ENCODE measurements around the gene ZNF565.
A peak's percentile ranks its signal among the peaks of the same experiment; 100 is the strongest.
"Not testable (repeated sequence)": the region's sequence is repeated elsewhere in the genome, so short reads cannot be mapped to it uniquely, and the experiment has no call there.

ZNF565 gene

DNA sequence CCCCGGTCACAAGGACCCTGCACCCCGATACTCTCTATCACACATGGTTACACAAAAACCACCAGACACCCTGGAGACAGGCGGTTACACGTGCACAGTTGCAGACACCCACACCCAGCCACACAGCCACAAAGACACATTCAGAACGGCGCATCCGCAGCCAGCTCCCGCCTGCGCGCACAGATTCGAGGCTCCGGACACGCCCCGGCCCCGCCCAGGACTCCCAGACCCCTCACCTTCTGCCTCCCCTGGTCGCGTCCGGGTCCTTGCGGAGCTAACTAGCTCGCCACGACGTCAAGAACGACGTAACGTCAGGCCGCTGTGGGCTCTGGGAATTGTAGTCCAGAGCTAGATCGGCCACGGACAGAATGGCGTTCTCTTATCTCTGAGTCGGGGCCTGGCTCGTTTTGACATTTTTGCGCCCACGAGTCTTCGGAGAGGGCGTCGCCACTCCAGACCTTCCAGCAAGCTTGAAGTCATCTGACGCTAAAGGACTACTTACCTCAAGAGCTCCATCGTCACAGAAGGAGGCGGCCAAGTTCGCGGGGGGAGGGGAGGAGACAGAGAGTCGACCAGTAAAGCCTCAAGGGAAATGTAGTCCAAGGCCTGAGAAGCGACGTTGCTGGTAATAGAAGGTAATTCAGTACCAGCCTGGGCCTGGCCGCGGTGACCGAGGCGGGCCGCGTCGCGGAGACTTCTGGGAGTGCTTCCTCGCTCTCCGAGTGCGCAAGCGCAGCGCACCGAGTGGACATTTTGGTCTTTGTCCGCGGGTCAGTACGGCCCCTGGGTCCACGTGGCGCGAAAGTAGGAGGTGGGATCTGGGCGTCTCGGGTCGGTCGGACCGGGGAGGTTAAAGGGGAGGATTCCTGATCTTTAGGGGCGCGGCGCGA, at the start of gene ZNF565, which contains the start of gene ZNF146:
Gene ZNF565, minus strand, starts transcription at position 280 of the 890 bp plus-strand sequence. CDS start 12,680 bp downstream, outside the sequence.
Gene ZNF146, plus strand, starts transcription at position 721 of the 890 bp plus-strand sequence. CDS start 21,335 bp downstream, outside the sequence.
- DNase-seq (ENCODE audit: low spot score), result peak; percentile 95

DNA sequence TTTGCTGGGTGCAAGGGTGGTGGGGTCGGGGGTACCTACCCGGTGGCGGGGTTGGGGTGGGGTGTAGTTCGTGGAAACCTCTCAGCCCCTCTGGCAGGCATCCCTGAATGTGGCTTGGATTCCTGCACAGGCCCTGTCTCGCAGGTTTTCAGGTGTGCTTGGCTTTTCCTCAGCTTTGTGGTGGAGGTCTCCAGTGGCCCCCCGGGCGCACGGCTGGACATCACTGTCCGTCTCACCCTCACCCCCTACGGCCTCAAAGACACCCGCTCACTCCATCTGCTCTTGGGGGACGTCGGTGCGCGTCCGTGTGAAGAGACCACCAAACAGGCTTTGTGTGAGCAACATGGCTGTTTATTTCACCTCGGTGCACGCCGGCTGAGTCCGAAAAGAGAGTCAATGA, 44.7 kb upstream of the ZNF565 start:
- DNase-seq (ENCODE audit: low spot score), result no peak

DNA sequence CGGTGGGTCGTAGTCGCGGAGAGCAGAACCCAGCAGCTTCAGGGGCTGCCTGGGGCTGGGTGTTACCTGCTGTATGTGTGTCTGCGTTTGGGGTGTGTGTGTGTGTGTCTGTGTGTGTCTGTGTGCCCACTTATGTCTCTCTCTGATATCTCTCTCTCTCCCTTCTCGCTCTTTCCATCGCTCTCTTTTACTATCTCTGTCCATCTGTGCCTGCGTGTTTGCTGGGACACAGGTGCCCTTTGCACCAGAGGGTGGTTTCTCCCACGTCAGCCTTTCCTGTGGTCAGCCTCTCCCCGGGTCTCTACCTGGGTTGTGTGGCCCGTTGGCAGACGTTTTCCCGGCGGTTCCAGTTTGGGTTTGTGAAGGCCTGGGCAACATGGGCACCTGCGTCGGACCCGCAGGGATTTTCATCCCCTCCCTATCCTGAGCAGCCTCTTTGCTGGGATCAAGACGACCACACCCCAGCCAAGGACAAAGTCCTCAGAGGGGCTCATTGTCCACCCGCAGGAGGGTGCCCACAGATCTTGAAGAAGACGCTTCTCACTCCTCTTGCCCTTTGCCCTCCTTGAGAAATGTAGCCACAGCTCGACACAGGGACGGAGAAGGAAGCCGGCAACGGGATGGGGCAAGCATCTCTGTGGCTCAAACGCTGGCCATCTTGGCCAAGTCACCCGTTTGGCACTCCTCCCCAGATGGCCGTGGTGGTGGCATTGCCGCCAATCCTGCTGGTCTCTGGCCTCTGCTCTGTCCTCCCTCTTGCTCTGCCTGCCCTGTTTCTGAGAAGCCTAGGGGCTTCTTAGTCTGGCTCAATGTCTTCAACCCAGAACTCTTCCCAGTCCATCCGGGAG, 43.8 kb upstream of the ZNF565 start:
- no peak for DNase-seq (ENCODE audit: low spot score)

DNA sequence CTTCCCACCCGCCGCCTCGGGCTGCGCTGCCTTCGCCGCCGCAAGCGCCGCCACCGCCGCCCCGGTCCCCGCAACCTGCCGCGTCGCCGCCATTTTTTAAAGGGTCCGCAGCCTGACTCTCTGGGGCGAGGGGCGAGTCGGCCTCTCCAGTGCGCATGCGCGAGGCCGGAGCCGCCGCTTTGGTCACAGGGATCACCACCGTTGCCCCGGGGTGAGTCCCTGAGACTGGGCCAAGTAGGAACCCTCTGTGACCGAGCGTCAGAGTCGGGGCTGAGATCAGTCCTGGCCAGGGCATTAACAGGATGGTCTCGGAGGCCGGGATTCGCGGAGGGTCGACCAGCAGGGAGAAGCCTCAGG, 43.0 kb upstream of the ZNF565 start:
- no peak for DNase-seq (ENCODE audit: low spot score)

DNA sequence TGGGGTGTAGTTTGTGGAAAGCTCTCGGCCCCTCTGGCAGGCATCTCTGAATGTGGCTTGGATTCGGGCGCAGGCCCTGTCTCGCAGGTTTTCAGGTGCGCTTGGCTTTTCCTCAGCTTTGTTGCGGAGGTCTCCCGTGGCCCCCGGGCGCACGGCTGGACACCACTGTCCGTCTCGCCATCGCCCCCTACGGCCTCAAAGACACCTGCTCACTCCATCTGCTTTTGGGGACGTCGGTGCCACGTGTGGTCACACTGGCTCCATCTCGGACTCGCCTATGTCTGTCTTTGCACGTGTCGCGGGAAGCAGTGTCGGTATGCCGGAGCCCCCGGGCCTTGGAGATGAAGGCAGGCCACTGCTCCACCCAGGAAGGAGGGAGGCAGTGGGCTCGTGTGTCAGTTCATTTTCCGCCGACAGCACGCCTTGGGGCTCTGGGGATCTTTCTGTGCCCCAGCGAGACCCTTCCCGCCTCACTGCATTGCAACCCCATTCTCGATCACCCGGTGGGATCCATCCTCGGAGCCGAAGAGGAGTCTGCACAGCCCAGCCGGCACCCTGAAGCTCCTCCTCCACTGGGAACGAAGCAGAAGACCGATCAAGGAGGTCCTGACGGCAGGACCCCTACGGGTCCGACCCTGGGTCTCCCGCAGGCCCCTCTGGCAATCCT, 42.5 kb upstream of the ZNF565 start:
- no peak for DNase-seq (ENCODE audit: low spot score)

DNA sequence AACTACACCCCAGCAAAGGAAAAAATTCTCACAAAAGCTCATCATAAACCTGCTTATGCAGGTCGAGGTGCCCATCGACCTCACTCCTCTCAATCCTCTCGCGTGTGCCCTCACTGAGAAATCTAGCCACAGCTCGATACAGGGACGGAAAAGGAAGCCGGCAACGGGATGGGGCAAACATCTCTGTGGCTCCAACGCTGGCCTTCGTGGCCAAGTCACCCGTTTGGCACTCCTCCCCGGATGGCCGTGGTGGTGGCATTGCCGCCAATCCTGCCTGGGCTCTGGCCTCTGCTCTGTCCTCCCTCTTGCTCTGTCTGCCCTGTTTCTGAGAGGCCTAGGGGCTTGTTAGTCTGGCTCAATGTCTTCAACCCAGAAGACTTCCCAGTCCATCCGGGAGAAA, 41.6 kb upstream of the ZNF565 start:
- DNase-seq (ENCODE audit: low spot score), result no peak

DNA sequence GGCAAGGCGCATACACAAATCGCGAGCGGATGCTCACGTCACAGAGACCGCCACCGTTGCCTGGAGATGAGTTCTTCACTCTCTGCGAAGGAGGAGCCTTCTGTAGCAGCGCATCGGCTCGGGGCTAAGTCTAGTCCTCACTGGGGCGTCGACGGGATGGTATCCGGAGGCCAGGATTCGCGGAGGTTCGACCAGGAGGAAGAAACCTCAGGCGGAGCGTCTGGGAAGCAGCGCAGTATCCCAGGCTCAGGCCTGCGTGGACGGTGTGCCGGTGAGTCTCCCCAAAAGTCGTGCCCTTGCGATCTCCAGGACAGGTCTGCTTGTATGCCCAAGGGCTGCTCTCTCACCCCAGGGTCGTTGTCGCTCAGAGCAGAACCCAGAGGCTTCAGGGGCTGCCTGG, 40.9 kb upstream of the ZNF565 start:
- DNase-seq (ENCODE audit: low spot score), result no peak

DNA sequence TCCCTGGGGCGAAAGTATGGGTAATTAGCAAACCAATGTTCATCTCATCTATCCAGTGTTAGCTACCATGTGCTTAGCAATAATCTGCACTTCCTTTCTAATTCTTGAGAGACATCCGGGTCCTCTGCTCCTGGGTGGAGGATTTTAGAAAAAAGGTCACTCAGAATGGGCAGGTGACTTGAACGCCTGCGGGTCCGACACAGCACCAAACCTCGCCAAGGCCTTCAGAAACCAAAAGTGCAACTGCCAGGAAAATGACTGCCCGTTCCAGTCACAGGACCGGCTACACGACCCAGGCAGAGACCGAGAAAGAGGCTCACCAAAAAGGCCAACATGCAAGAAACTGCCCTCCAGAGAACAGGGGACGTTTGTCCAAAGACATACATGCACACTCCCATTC, 40.4 kb upstream of the ZNF565 start:
- no peak for DNase-seq (ENCODE audit: low spot score)

DNA sequence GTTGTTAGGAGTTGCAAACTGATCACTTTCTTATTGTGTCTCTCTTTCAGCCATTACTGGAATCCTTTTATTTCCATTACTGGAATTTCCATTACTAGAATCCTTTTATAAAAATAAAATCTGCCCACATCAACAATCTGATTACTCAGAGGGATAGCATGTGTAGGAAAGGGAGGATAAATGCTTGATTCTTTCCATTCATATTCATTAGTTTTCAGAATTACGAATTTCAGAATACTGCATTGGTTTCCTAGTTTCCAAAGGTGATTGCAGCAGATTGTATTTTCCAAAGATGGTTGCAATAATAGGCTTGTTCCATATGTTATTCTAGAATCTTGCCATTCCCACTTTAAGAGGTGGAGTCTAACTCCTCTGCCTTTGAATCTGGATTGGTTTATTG, 37.6 kb upstream of the ZNF565 start:
- no peak for DNase-seq (ENCODE audit: low spot score)

DNA sequence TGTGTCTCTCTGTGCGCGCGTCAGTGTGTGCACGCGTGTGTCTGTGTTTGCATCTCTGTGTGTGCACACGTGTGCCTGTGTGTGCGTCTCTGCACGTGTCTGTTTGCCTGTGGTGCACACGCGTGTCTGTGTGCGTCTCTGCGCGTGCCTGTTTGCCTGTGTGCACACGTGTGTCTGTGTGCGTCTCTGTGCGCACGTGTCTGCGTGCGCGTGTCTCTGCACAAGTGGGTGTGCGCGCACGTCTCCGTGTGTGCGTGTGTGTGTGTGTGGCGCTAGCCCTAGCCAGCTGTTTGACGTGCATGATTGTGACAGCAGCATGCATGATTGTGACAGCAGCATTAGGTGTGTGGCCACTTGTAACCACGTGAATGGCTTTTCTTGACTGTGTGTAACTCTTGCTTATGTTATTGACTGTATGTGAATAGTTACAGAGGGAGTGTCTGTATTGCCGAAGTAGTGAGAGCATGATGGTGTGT, 31.6 kb upstream of the ZNF565 start:
- DNase-seq (ENCODE audit: low spot score), result no peak

DNA sequence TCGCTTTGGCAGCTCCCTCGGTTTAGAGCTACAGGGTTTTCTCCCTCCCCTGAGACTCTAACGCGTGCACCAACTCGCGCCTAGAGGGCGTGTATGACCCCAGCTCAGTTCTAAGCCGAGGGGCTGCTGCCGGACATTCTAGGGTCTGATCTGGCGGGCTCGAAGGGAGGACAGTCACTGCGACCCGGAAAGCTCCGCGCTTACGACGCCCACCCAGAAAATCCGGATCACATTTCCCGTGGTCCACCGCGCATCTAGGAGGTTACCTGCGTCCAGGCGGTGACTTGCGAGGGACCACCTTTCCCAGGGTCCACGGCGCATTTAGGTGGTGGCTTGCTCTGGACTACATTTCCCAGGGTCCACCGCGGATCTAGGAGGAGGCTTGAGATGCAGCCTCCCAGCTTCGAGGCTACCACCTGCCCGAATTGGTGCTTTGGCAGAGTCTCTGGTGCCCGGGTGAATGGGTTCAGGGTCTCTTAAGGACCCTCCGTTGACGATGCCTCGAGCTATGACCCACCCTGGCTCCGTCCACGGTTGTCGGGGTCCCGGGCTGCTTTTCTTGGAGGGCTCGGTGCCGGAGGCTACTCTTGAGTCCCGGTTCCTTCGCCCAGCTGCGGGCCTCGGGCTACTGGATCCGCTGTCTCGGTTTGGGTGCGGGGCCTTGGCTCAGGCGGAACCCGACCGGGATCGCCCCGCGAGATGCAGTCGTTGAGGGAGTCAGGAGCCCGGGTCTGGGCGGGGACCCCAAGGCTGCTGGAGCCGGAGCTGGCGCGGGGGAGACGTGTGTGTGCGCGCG, 30.9 kb upstream of the ZNF565 start:
- peak; percentile 65 for DNase-seq (ENCODE audit: low spot score)

DNA sequence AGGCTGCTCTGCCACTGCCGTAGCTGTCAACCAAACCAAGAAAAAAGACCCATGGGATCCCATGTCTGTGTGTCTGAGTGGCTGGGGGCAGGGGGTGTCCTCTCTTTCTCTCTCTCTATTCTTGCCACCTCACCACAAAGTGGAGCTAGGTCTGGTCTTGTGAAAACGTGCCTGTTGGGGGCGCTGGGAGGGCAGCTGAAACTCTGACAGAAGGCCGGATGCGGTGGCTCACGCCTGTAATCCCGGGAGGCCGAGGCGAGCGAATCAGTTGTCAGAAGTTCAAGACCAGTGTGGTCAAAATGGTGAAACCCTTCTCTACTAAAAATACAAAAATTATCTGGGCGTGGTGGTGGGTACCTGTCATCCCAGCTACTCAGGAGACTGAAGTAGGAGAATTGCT, 29.6 kb upstream of the ZNF565 start:
- no peak for DNase-seq (ENCODE audit: low spot score)

DNA sequence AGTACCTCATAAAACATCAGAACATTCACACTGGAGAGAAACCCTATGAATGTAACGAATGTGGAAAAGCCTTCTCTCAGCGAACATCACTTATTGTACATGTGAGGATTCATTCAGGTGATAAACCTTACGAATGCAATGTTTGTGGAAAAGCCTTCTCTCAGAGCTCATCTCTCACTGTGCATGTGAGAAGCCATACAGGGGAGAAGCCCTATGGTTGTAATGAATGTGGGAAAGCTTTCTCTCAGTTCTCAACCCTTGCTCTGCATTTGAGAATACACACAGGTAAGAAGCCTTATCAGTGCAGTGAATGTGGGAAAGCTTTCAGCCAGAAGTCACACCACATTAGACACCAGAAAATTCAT, 22.5 kb upstream of the ZNF565 start:
- DNase-seq (ENCODE audit: low spot score), result no peak

DNA sequence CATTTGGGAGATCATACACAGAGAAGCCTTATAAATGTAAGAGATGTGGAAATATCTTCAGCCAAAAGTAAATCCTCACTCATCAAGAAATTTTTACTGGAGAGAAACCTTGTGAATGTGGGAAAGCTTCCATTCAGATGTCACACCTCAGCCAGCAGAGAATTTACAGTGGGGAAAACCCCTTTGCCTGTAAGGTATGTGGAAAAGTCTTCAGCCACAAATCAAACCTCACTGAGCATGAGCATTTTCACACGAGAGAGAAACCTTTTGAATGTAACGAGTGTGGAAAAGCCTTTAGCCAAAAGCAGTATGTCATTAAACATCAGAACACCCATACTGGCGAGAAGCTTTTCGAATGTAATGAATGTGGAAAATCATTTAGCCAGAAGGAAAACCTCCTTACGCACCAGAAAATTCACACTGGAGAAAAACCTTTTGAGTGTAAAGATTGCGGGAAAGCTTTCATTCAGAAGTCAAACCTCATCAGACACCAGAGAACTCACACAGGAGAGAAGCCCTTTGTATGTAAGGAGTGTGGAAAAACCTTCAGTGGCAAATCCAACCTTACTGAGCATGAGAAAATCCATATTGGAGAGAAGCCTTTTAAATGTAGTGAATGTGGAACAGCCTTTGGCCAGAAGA, 22.0 kb upstream of the ZNF565 start:
- DNase-seq (ENCODE audit: low spot score), result no peak

DNA sequence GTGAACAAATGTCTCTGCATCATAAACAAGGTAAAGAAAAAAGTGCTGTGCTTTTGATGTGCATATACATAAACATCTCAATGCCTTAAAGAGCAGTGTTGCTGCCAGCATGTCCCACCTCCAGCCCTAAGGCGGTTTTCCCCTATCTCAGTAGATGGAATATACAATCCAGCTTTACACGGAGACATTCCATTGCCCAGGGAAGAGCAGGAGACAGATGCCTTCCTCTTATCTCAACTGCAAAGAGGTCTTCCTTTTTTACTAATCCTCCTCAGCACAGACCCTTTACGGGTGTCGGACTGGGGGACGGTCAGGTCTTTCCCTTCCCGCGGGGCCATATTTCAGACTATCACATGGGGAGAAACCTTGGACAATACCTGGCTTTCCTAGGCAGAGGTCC, 19.2 kb upstream of the ZNF565 start:
- DNase-seq (ENCODE audit: low spot score), result not testable (repeated sequence)

DNA sequence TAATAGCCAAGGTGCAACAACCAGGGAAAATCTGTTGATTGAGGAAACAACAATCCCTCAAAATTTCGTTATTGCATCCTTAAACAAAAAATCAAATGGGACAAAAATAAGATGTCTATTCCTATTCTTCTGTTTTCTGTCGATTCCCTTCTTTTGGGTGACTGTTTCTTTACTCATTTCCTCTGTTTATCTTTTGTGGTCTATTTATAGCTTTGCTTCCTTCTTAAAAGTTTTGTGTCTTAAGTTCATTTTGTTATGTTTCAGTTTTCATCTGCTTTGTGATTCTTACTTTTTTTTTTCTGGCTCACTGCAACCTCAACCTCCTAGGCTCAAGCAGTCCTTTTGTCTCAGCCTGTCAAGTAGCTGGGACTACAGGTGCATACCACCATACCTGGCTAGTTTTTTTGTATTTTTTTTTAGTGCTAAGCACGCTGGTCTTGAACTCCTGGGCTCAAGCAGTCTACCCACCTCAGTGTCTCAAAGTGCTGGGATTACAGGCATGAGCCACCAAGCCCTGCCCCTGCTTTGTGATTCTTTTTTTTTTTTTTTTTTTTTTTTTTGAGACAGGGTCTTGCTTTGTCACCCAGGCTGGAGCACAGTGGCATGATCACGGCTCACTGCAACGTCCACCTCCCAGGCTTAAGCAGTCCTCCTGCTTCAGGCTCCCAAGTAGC, 10.9 kb upstream of the ZNF565 start:
- DNase-seq (ENCODE audit: low spot score), result peak; percentile 51

DNA sequence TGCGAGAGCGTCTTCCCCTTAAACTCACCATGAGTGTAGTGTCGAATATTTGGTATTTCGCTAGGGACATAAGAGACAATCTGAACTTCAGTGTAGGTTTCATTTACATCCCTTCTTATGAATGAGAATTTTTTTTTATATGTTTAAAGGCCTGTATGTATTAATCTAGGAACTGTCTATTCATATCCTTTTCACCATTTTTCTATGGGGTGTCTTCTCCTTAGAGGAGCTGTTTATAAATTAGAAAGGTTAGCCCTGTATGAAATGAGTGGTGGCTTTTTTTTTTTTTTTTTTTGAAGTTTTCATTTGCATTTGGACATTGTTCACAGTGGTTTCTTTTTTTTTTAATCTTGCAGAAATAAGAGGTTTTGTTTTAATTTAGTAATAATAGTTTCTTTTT, 8.0 kb upstream of the ZNF565 start:
- DNase-seq (ENCODE audit: low spot score), result no peak

DNA sequence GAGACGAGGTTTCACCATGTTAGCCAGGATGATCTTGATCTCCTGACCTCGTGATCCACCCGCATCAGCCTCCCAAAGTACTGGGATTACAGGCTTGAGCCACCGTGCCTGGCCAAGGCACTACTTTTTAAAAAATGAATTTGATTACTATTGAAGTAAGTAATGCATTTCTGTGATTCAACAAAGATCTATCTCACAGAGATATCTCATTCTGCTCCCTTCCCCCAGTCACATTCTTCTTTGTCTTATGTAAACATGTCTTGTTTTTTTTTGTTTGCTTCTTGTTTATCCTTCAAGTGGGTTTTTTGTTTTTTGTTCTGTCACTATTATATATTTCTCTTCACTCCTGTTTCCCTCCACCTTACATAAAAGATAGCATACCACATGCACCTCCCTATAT, 7.0 kb upstream of the ZNF565 start:
- DNase-seq (ENCODE audit: low spot score), result no peak

DNA sequence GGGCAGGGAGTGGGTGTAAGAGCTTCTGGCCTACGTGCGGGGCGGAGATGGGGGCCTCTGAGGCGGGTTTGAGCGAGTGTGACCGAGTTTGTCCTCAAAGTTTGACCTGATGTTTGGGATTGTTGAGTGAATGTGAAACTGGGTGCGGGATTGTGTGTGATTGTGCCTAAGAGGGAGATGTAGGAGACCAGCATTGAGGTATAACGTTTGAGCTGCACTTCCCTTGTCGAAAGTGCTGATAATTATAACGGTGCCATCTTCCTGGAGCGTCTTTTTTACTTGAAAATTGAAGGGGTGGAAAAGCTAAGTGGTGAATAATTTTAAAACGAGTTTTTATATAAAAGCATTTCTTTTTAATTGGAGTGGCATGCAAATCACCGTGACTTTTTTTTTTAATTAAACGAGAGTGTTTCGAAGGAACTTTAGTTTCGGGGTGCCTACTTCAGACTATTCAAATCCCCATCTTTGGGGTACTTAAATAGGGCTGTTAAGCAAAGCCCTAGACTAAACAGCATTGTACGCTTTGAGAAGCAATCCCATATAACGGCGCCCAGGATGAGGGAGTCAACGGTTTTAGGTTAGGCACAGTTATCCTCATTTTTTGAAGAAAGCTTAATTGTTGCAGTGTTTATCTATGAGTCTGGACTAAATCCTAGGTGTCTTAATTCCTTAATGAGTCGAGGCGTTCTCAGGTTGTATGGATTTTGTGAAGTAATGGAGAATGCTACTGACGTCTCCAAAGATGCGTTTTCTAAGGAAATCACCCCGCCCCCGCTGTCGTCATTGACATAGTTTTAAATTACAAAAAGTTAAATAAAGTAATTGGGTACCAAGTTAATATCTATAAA, 1.0 kb upstream of the ZNF565 start:
- DNase-seq (ENCODE audit: low spot score), result peak; percentile 29

DNA sequence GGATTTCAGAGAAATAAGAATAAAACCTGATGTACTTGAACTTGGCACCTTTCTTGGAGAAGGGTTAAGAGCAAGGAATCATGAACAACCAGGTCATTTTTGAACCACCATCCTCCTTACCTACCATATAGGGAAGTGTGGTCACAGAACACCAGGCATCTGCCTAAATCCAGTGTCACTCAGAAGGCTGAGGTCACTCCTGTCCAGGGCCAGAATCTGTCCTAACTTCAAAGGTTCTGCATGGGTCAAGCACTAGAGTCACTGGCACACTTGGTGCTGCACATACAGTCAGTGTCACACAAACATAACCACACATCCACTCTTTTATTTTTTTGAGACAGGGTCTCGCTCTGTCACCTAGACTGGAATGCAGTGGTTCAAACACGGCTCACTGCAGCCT, 1.6 kb downstream of the ZNF565 start:
- DNase-seq (ENCODE audit: low spot score), result no peak
